CD4-positive, alpha-beta T cell (primary cell): Measurements from ENCODE around the gene HACD1. TPM values are rescaled to one million over a fixed set of nuclear protein-coding genes. Genes with fewer than 3 reads are reported as not detected.
A peak's percentile ranks its signal among the peaks of the same experiment; 100 is the strongest.

Experiments used
- ATAC-seq: fragments of 200-7000 bp; cut with Tn5 transposase; one replicate; pipeline ENCODE4 v1.10.0; 2022; ENCODE audit warnings: mild to moderate bottlenecking; ENCODE audit not compliant: poor library complexity
- CTCF ChIA-PET: fragments of 350-600 bp; sonication (Branson Sonifier 250); formaldehyde crosslinking; loops from one replicate; lab custom pipeline; 2021; ENCODE audit warnings: antibody characterized with exemption, inconsistent platforms; lab: Charles Lee
- POLR2A ChIA-PET: fragments of 350-600 bp; sonication (Branson Sonifier 250); formaldehyde crosslinking; loops from one replicate; lab custom pipeline; 2021; ENCODE audit warnings: antibody characterized with exemption, inconsistent platforms; lab: Charles Lee
- DNase-seq, 14 experiments: peaks; one replicate each; pipeline ENCODE4 v3.0.0-alpha.2; 2013 to 2020; ENCODE audit warnings: mixed read lengths in 2 of 14
- H3K27ac ChIP-seq, 2 donors: one replicate each; pipeline versions ENCODE4 v1.5.1 to v1.7.0; 2013; ENCODE audit warnings: low read length in 2 of 2, low read depth in 1 of 2, mild to moderate bottlenecking in 1 of 2
- H3K27me3 ChIP-seq, 2 experiments: 1 replicate in 1 of 2; 2 replicates in 1 of 2; pipeline versions ENCODE4 v1.6.1 to v1.7.0; 2013; ENCODE audit warnings: low read length in 2 of 2, control low read depth in 1 of 2, mild to moderate bottlenecking in 1 of 2, moderate library complexity in 1 of 2; ENCODE audit not compliant: insufficient read depth in 2 of 2, control insufficient read depth in 1 of 2
- H3K36me3 ChIP-seq: one replicate; pipeline ENCODE4 v1.6.1; 2013; ENCODE audit warnings: low read length, control low read depth; ENCODE audit not compliant: insufficient read depth
- H3K4me1 ChIP-seq: one replicate; pipeline ENCODE4 v1.6.1; 2013; ENCODE audit warnings: low read length, control low read depth; ENCODE audit not compliant: insufficient read depth
- H3K4me3 ChIP-seq: one replicate; pipeline ENCODE4 v1.5.1; 2013; ENCODE audit warnings: mild to moderate bottlenecking, low read length, moderate library complexity
- H3K9me3 ChIP-seq, 2 experiments: 1 replicate in 1 of 2; 2 replicates in 1 of 2; pipeline versions ENCODE4 v1.6.1 to v1.7.0; 2013; ENCODE audit warnings: low read length in 2 of 2, mild to moderate bottlenecking in 2 of 2, control low read depth in 1 of 2, moderate library complexity in 1 of 2; ENCODE audit not compliant: control insufficient read depth in 1 of 2, insufficient read depth in 1 of 2
- H3K27ac Mint-ChIP-seq: one replicate; pipeline ENCODE4 v1.8.0; 2020; ENCODE audit warnings: mixed read lengths
- H3K27me3 Mint-ChIP-seq: one replicate; pipeline ENCODE4 v1.8.0; 2021; ENCODE audit warnings: mixed read lengths
- H3K36me3 Mint-ChIP-seq: one replicate; pipeline ENCODE4 v1.8.0; 2021; ENCODE audit warnings: low read depth, mixed read lengths
- H3K4me1 Mint-ChIP-seq: one replicate; pipeline ENCODE4 v1.8.0; 2021; ENCODE audit warnings: low read depth, mixed read lengths
- H3K4me3 Mint-ChIP-seq: one replicate; pipeline ENCODE4 v1.8.0; 2020; ENCODE audit warnings: mild to moderate bottlenecking, mixed read lengths
- H3K9me3 Mint-ChIP-seq: one replicate; pipeline ENCODE4 v1.8.0; 2020; ENCODE audit warnings: mixed read lengths
- intact Hi-C, 2 experiments: fragments of 100-400 bp; cut with DNase I in 1 of 2; cut with micrococcal nuclease in 1 of 2; formaldehyde crosslinking; loops; one replicate each; pipeline versions ENCODE4 v1.15.1 to v1.9.0; 2023 to 2025; cut with DNase I, micrococcal nuclease
- total RNA-seq, 174 experiments: library from RNA in 2 of 174; stranded (reverse) in 2 of 174; gene quantifications; one replicate each; pipeline ENCODE4 v1.2.3 and lab custom pipeline; 2021 to 2026
- TF ChIP-seq, protein P1 (sequence below): fragments of 200-600 bp; IDR thresholded peaks from one replicate; pipeline ENCODE4 v1.8.0; 2022; ENCODE audit warnings: antibody characterized with exemption, mild to moderate bottlenecking

Gene HACD1
- total RNA-seq, 2 experiments from 2014 or later = 0.75 to 0.77 TPM

GRCh38 chr10:17616403-17617030 lies 657 bp downstream of the HACD1 start:
- no peaks in the 10 kb centered on the region for H3K9me3 ChIP-seq
- TF ChIP-seq, protein P1, sequence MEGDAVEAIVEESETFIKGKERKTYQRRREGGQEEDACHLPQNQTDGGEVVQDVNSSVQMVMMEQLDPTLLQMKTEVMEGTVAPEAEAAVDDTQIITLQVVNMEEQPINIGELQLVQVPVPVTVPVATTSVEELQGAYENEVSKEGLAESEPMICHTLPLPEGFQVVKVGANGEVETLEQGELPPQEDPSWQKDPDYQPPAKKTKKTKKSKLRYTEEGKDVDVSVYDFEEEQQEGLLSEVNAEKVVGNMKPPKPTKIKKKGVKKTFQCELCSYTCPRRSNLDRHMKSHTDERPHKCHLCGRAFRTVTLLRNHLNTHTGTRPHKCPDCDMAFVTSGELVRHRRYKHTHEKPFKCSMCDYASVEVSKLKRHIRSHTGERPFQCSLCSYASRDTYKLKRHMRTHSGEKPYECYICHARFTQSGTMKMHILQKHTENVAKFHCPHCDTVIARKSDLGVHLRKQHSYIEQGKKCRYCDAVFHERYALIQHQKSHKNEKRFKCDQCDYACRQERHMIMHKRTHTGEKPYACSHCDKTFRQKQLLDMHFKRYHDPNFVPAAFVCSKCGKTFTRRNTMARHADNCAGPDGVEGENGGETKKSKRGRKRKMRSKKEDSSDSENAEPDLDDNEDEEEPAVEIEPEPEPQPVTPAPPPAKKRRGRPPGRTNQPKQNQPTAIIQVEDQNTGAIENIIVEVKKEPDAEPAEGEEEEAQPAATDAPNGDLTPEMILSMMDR = no peak
- peaks cover 14% of the 10 kb centered on the region for H3K27me3 Mint-ChIP-seq
- POLR2A ChIA-PET = interaction anchor here (2.4 kb wide), 1 partner anchor 27 kb away, joined by 19 read pairs; the partner anchor contains the start of gene STAM
- H3K27me3 ChIP-seq = peaks cover 0 to 5% of the 10 kb centered on the region in 2 experiments
- H3K36me3 ChIP-seq = no peaks in the 10 kb centered on the region
- no peaks in the 10 kb centered on the region for H3K9me3 Mint-ChIP-seq
- peak in 11 of 14 experiments; percentile 3 to 49 (median 12) for DNase-seq
- peak overlapping the region; percentile 66 for H3K4me3 ChIP-seq
- CTCF ChIA-PET = interaction anchor here (1.1 to 1.4 kb wide), 2 partner anchors 32 to 120 kb away, joined by 3 to 4 read pairs; no protein-coding TSS in a partner anchor
- H3K4me1 Mint-ChIP-seq = peaks cover 6% of the 10 kb centered on the region
- peak; percentile 37 for ATAC-seq
- no peak overlapping the region for H3K27ac Mint-ChIP-seq
- H3K4me1 ChIP-seq = peaks cover 13% of the 10 kb centered on the region
- intact Hi-C loops = loop anchor here in 1 of 2 experiments (2.0 kb wide), 1 partner anchor 70 kb away; no protein-coding TSS in a partner anchor
- peak overlapping the region; percentile 67 for H3K4me3 Mint-ChIP-seq
- H3K36me3 Mint-ChIP-seq = peaks cover 4% of the 10 kb centered on the region
- no peak overlapping the region for H3K27ac ChIP-seq

GRCh38 chr10:17609523-17610079 lies 7.6 kb downstream of the HACD1 start:
- H3K4me1 ChIP-seq = peaks cover 2% of the 10 kb centered on the region
- TF ChIP-seq, protein P1 = no peak
- H3K4me3 Mint-ChIP-seq = no peak overlapping the region
- no peak for DNase-seq
- no peaks in the 10 kb centered on the region for H3K9me3 Mint-ChIP-seq
- H3K27me3 Mint-ChIP-seq = no peaks in the 10 kb centered on the region
- intact Hi-C loops = loop anchor here (5.0 to 10.0 kb wide), 3 partner anchors 315 to 628 kb away; no protein-coding TSS in a partner anchor
- no peak overlapping the region for H3K27ac Mint-ChIP-seq
- no peak overlapping the region for H3K27ac ChIP-seq
- ATAC-seq = no peak
- H3K27me3 ChIP-seq = no peaks in the 10 kb centered on the region
- no peaks in the 10 kb centered on the region for H3K4me1 Mint-ChIP-seq
- ChIA-PET POLR2A (no interaction called here), CTCF (no interaction called here)
- H3K36me3 Mint-ChIP-seq = no peaks in the 10 kb centered on the region
- H3K9me3 ChIP-seq = no peaks in the 10 kb centered on the region
- no peak overlapping the region for H3K4me3 ChIP-seq
- no peaks in the 10 kb centered on the region for H3K36me3 ChIP-seq

DNA sequence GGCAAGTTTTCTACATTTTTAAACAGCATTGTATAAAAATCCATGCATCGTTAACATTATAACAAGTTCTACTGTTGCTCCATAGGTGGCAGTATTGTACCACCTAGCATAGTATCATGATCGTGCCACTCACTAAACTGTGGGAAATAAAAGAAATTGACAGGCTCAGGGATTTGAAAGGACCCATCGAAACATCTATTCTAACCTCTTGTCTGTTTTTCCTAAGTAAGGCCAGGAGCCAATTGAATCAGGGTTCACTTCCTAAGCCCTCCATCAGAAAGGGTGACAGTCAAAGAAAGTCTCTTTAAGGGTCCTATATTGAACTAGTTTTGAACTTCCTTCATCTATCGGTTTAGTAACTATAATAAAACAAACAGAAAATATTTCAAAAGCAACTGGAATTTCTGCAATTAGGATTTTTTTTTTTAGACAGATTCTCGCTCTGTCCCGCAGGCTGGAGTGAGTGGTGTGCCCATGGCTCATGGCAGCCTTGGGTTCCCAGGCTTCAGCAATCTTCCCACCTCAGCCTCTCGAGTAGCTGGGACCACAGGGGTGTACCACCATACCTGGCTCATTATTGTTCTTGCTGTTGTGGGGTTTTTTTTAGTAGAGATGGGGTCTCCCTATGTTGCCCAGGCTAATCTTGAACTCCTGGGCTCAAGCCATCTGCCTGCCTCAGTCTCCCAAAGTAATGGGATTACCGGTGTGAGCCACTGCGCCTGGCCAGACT lies 9.4 kb downstream of the HACD1 start:
- no peak overlapping the region for H3K4me3 ChIP-seq
- no peak overlapping the region for H3K4me3 Mint-ChIP-seq
- H3K36me3 ChIP-seq = no peaks in the 10 kb centered on the region
- ChIA-PET POLR2A (no interaction called here), CTCF (no interaction called here)
- TF ChIP-seq, protein P1 = peak; percentile 92
- no peaks in the 10 kb centered on the region for H3K9me3 Mint-ChIP-seq
- no peaks in the 10 kb centered on the region for H3K27me3 Mint-ChIP-seq
- intact Hi-C loops = loop anchor here (1.0 to 10.0 kb wide), 7 partner anchors 134 to 630 kb away; no protein-coding TSS in a partner anchor
- H3K27me3 ChIP-seq = no peaks in the 10 kb centered on the region
- no peaks in the 10 kb centered on the region for H3K36me3 Mint-ChIP-seq
- no peaks in the 10 kb centered on the region for H3K4me1 Mint-ChIP-seq
- H3K27ac ChIP-seq = no peak overlapping the region
- DNase-seq (peak in 5 of 14 experiments; percentile 10 to 77 (median 68)), ATAC-seq (peak; percentile 73)
- no peak overlapping the region for H3K27ac Mint-ChIP-seq
- H3K4me1 ChIP-seq = peaks cover 2% of the 10 kb centered on the region
- H3K9me3 ChIP-seq = no peaks in the 10 kb centered on the region
